A549 treated with Mapracorat at 1 μM for 4 hours (cell line): ENCODE results near the gene SLC35F5. TPM values are rescaled to one million over a fixed set of nuclear protein-coding genes. Genes with fewer than 3 reads are reported as not detected.

Source experiments
- total RNA-seq: library from RNA; stranded (reverse); fragments of 200-300 nt; extraction: Qiagen RNA extraction; gene quantifications from 5 replicates; pipeline ENCODE4 v1.2.3, GENCODE V29; 2022

SLC35F5 gene
- total RNA-seq: 35.4 to 50.1 TPM (median 49.1 TPM) in 5 replicates

DNA sequence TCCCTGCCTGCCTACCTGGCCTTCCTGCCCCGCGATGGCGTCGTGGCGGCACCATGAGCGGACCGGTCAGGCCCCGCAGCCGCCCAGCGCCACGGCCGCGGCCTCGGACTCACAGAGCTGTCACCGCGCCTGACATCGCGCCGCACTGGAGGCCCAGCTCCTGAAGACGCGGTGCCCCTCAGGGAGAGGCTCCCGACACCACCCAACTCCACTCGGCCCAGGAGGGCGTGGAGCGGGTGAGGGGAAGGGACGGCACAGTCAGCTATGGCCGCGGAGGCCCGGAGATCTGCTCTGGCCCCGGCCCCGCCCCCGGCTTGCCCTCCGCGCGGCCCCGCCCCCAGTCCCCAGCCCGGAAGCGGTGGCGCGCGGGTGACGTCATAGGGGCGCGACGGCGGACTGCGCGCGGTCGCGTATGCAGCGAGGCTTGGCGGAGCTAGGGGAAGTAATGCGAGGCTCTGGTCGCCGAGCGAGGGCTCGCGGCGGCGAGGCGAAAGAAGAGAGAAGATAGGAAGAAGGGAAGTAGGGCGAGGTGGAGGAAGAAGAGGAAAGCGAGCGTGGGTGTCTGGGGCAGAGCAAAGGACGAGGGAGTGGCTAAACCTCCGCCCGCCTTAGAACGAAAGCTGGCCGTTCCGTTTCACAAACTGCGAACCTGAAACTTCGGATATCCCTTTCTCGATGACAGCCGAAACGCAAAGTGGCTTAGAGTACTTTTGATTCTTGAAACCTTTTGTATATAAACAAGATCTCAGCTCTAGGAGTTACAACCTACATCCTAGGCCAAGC lies at the start of gene SLC35F5:
SLC35F5 (minus strand) TSS at position 288 of the 783 bp plus-strand sequence; CDS start at position 55, 233 bp downstream.

Other genes with a start within 250 kb of the SLC35F5 start
- 8.0 to 10.4 TPM (median 10.1 TPM) in 5 replicates for gene RABL2A, start 129.4 kb downstream of the SLC35F5 start, total RNA-seq
- 213 to 265 TPM (median 246 TPM) in 5 replicates for gene ACTR3, start 133.4 kb upstream of the SLC35F5 start, total RNA-seq